K562 (cell line): Measurements from ENCODE around the gene TBL1XR1. TPM values are rescaled to one million over a fixed set of nuclear protein-coding genes. Genes with fewer than 3 reads are reported as not detected.

Source experiments
- BRD9 ChIP-seq: fragments of 450-650 bp; IDR thresholded peaks from 2 replicates; pipeline ENCODE4 v1.6.1; 2018; ENCODE audit warnings: low read depth; ENCODE audit not compliant: partially characterized antibody
- FOXJ2 ChIP-seq: fragments of 200-800 bp; sonication (Bioruptor generic); IDR thresholded peaks from 2 replicates; pipeline ENCODE4 v1.6.1; 2016; ENCODE audit warnings: missing genetic modification characterization, missing compliant biosample characterization
- HDAC8 ChIP-seq: fragments of 450-650 bp; IDR thresholded peaks from 2 replicates; pipeline ENCODE4 v1.6.1; 2016; ENCODE audit warnings: mild to moderate bottlenecking, missing genetic modification characterization, moderate library complexity, missing compliant biosample characterization
- ILF3 ChIP-seq: fragments of 450-650 bp; IDR thresholded peaks from 2 replicates; pipeline ENCODE4 v1.6.1; 2018; ENCODE audit warnings: antibody characterized with exemption, mild to moderate bottlenecking, moderate library complexity, borderline replicate concordance
- ILK ChIP-seq: fragments of 450-650 bp; IDR thresholded peaks from 2 replicates; pipeline ENCODE4 v1.6.1; 2016; ENCODE audit warnings: missing genetic modification characterization, low read depth, mild to moderate bottlenecking, missing compliant biosample characterization, moderate library complexity, borderline replicate concordance
- KAT7 ChIP-seq: sonication (generic); formaldehyde crosslinking; IDR thresholded peaks from 2 replicates; pipeline ENCODE4 v1.8.0; 2022; ENCODE audit warnings: missing genetic modification reagents, mild to moderate bottlenecking, borderline replicate concordance
- NCOA2 ChIP-seq, 2 experiments: fragments of 450-650 bp; IDR thresholded peaks; 2 replicates each; pipeline ENCODE4 v1.6.1; 2018; ENCODE audit warnings: mild to moderate bottlenecking in 2 of 2, moderate library complexity in 1 of 2; ENCODE audit not compliant: partially characterized antibody in 2 of 2
- NFIC ChIP-seq: fragments of 450-650 bp; IDR thresholded peaks from 2 replicates; pipeline ENCODE4 v1.6.1; 2017; ENCODE audit warnings: mild to moderate bottlenecking, inconsistent platforms
- NFIX ChIP-seq: fragments of 250-450 bp; sonication (Bioruptor Pico); IDR thresholded peaks from 2 replicates; pipeline ENCODE4 v1.4.0; 2020; ENCODE audit warnings: low read depth, mild to moderate bottlenecking, moderate library complexity
- SMARCA5 ChIP-seq: fragments of 450-650 bp; IDR thresholded peaks from 2 replicates; pipeline ENCODE4 v1.6.1; 2016
- SP2 ChIP-seq: IDR thresholded peaks from 2 replicates; pipeline ENCODE4 v1.6.1; 2011; ENCODE audit warnings: mild to moderate bottlenecking, low read depth, low read length, moderate library complexity; ENCODE audit not compliant: poor library complexity, severe bottlenecking; ENCODE audit errors: extremely low read depth
- STAG1 ChIP-seq: sonication (generic); formaldehyde crosslinking; IDR thresholded peaks from 2 replicates; pipeline ENCODE4 v1.5.0; 2020; ENCODE audit warnings: missing genetic modification reagents, borderline replicate concordance
- SUPT5H ChIP-seq: fragments of 450-650 bp; IDR thresholded peaks from 2 replicates; pipeline ENCODE4 v1.6.1; 2016
- TAF1 ChIP-seq: IDR thresholded peaks from 2 replicates; pipeline ENCODE4 v1.6.1; 2011; ENCODE audit warnings: mild to moderate bottlenecking, low read length, moderate library complexity; ENCODE audit not compliant: insufficient read depth, control insufficient read depth, severe bottlenecking; ENCODE audit errors: extremely low read depth
- ZBTB7A ChIP-seq: IDR thresholded peaks from 2 replicates; pipeline ENCODE4 v1.6.1; 2011; ENCODE audit warnings: low read depth, mild to moderate bottlenecking, low read length, moderate library complexity, borderline replicate concordance; ENCODE audit not compliant: control insufficient read depth
- ZFPM2 ChIP-seq: fragments of 250-450 bp; sonication (Bioruptor Pico); IDR thresholded peaks from 2 replicates; pipeline ENCODE4 v1.5.1; 2022; ENCODE audit warnings: mild to moderate bottlenecking
- ZZZ3 ChIP-seq: fragments of 450-650 bp; IDR thresholded peaks from 2 replicates; pipeline ENCODE4 v1.6.1; 2016; ENCODE audit warnings: antibody characterized with exemption, mild to moderate bottlenecking, moderate library complexity
- polyA plus RNA-seq, 8 experiments: library from polyadenylated mRNA; depleted of rRNA in 4 of 8; stranded (reverse) in 5 of 8; unstranded in 3 of 8; fragments of >200 nt; fragmentation: Nextera tagmentation in 2 of 8; fragmentation: Illumina TruSeq in 1 of 8; extraction: Ambion mirVana in 2 of 8; extraction: Trizol in 1 of 8; gene quantifications; 2 replicates each; pipeline versions ENCODE4 v1.2.1 to v1.2.3, GENCODE V29; 2011 to 2014; ENCODE audit warnings: inconsistent platforms in 1 of 8, missing spikeins in 1 of 8
- total RNA-seq, 7 experiments: library from RNA; depleted of rRNA in 6 of 7; stranded (reverse); fragments of >200 nt in 6 of 7; fragmentation: Illumina TruSeq in 2 of 7; extraction: Trizol in 2 of 7; gene quantifications; 2 replicates each; pipeline versions ENCODE4 v1.2.1 to v1.2.3, GENCODE V29; 2011 to 2021; ENCODE audit warnings: low replicate concordance in 1 of 7
- TF ChIP-seq, protein P1 (sequence below), 2 experiments: fragments of 450-650 bp in 1 of 2; sonication (generic) in 1 of 2; formaldehyde crosslinking in 1 of 2; IDR thresholded peaks in 1 of 2; conservative IDR thresholded peaks in 1 of 2; 2 replicates each; pipeline versions ENCODE4 v1.6.1 to v1.8.1; 2016 to 2023; ENCODE audit warnings: mild to moderate bottlenecking in 2 of 2, moderate library complexity in 2 of 2, inconsistent platforms in 1 of 2, missing genetic modification reagents in 1 of 2
- TF ChIP-seq, protein P2 (sequence below): fragments of 250-450 bp; sonication (Bioruptor Pico); IDR thresholded peaks from 2 replicates; pipeline ENCODE4 v1.4.0; 2020; ENCODE audit warnings: mild to moderate bottlenecking
- TF ChIP-seq, protein P3 (sequence below): fragments of 450-650 bp; IDR thresholded peaks from 2 replicates; pipeline ENCODE4 v1.6.1; 2016; ENCODE audit warnings: missing biosample characterization, missing genetic modification characterization
- TF ChIP-seq, protein P4 (sequence below): sonication (generic); formaldehyde crosslinking; IDR thresholded peaks from 2 replicates; pipeline ENCODE4 v1.8.1; 2022; ENCODE audit warnings: missing genetic modification reagents

The TBL1XR1 gene
- total and polyA plus RNA-seq, 9 of the 15 experiments (the other 6 are each of a cell fraction or from before 2014, with no cell fraction given) = 19.6 to 171 (median 83.3) TPM

DNA sequence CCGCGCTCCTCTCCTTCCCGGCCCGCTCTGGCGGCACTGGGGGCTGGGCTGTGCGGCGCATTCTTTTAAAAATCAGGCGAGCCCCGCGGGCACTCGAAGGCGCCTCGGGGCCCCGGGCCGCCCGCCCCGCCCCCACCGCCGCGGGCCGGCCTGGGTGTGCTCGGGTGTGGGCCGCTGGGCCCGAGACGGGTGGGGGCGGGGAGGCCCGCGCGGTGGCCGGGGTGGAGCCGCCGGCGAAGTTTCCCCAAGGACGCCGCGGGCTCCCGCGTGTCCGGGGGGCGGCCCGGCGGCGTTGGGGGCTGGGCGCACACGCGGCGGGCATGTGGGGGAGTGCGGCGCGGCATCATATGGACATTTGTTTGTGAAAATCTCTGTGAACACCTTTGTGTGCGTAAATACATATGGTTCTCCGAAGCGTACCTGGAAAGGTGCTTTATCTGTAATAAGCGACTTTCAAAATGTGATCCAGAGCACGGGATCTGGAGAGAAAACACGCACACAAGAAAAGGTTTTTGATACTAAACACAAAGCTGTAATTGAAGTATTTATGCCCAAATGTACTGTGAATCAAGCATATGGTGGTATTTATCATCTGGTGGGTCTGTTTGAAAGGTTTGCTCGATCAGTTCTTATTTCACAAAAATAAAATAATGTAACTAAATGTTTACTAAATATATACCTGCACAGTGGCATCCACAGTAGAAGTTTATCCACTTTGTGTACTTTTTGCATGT lies 612 bp upstream of the TBL1XR1 start (continued):
- TF ChIP-seq, protein P1, sequence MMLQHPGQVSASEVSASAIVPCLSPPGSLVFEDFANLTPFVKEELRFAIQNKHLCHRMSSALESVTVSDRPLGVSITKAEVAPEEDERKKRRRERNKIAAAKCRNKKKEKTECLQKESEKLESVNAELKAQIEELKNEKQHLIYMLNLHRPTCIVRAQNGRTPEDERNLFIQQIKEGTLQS (IDR thresholded peaks at IDR 0.05) = no peak
- TF ChIP-seq, protein P1 (CRISPR knock-in tag; conservative IDR thresholded peaks at IDR 0.05) = no peak
- no peak for TF ChIP-seq ILK (tag)
- TF ChIP-seq KAT7 (CRISPR knock-in tag) = no peak
- TF ChIP-seq HDAC8 (tag) = no peak
- TF ChIP-seq, protein P2, sequence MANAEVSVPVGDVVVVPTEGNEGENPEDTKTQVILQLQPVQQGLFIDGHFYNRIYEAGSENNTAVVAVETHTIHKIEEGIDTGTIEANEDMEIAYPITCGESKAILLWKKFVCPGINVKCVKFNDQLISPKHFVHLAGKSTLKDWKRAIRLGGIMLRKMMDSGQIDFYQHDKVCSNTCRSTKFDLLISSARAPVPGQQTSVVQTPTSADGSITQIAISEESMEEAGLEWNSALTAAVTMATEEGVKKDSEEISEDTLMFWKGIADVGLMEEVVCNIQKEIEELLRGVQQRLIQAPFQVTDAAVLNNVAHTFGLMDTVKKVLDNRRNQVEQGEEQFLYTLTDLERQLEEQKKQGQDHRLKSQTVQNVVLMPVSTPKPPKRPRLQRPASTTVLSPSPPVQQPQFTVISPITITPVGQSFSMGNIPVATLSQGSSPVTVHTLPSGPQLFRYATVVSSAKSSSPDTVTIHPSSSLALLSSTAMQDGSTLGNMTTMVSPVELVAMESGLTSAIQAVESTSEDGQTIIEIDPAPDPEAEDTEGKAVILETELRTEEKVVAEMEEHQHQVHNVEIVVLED (CRISPR knock-in tag) = no peak
- TF ChIP-seq SMARCA5 = no peak
- TF ChIP-seq ILF3 = no peak
- peak; percentile 55; the same call in 1 of the 2 replicates for TF ChIP-seq FOXJ2 (tag)
- TF ChIP-seq ZFPM2 = no peak
- TF ChIP-seq SUPT5H = peak; percentile 41; the same call in 1 of the 2 replicates
- no peak for TF ChIP-seq STAG1 (CRISPR knock-in tag)
- TF ChIP-seq NFIC = no peak
- peak; percentile 59 for TF ChIP-seq BRD9
- TF ChIP-seq SP2 = no peak
- no peak for TF ChIP-seq NFIX (CRISPR knock-in tag)
- no peak for TF ChIP-seq ZZZ3
- TF ChIP-seq, protein P3, sequence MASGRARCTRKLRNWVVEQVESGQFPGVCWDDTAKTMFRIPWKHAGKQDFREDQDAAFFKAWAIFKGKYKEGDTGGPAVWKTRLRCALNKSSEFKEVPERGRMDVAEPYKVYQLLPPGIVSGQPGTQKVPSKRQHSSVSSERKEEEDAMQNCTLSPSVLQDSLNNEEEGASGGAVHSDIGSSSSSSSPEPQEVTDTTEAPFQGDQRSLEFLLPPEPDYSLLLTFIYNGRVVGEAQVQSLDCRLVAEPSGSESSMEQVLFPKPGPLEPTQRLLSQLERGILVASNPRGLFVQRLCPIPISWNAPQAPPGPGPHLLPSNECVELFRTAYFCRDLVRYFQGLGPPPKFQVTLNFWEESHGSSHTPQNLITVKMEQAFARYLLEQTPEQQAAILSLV (tag) = no peak
- peak; percentile 73; the same call in 1 of the 2 replicates for TF ChIP-seq ZBTB7A
- TF ChIP-seq TAF1 = no peak
- TF ChIP-seq, protein P4, sequence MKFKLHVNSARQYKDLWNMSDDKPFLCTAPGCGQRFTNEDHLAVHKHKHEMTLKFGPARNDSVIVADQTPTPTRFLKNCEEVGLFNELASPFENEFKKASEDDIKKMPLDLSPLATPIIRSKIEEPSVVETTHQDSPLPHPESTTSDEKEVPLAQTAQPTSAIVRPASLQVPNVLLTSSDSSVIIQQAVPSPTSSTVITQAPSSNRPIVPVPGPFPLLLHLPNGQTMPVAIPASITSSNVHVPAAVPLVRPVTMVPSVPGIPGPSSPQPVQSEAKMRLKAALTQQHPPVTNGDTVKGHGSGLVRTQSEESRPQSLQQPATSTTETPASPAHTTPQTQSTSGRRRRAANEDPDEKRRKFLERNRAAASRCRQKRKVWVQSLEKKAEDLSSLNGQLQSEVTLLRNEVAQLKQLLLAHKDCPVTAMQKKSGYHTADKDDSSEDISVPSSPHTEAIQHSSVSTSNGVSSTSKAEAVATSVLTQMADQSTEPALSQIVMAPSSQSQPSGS (CRISPR knock-in tag) = no peak
- TF ChIP-seq NCOA2 (IDR thresholded peaks at IDR 0.05; ENCODE audit: partially characterized antibody in 2 of 2) = no peak
